Kidney epithelial cell (primary cell): Measurements from ENCODE around the gene PER2. TPM values are rescaled to one million over a fixed set of nuclear protein-coding genes. Genes with fewer than 3 reads are reported as not detected.
"Not testable (repeated sequence)": the region's sequence is repeated elsewhere in the genome, so short reads cannot be mapped to it uniquely, and the experiment has no call there.

Experiments used
- DNase-seq: peaks from one replicate; pipeline ENCODE4 v3.0.0-alpha.2; 2010; ENCODE audit warnings: low read depth
- H3K27me3 ChIP-seq: 2 replicates; pipeline ENCODE4 v1.6.0; 2011; ENCODE audit warnings: low read length; ENCODE audit not compliant: control insufficient read depth, insufficient read depth
- H3K36me3 ChIP-seq: 2 replicates; pipeline ENCODE4 v1.5.1; 2011; ENCODE audit warnings: low read length; ENCODE audit not compliant: control insufficient read depth, insufficient read depth
- H3K4me3 ChIP-seq: 2 replicates; pipeline ENCODE4 v1.5.1; 2011; ENCODE audit warnings: low read depth, mild to moderate bottlenecking, control low read depth, low read length
- total RNA-seq: library from RNA; depleted of rRNA; stranded (reverse); fragments of >200 nt; gene quantifications from 2 replicates; pipeline ENCODE4 v1.2.3, GENCODE V29; 2015
- TF ChIP-seq, protein P1 (sequence below): IDR thresholded peaks from 2 replicates; pipeline ENCODE4 v1.5.1; 2011; ENCODE audit warnings: mild to moderate bottlenecking, moderate library complexity, low read length, control low read depth, inconsistent platforms; ENCODE audit not compliant: insufficient read depth, poor library complexity, severe bottlenecking

PER2 gene
- total RNA-seq, 1 donor from 2014 or later = 3.3 TPM

DNA sequence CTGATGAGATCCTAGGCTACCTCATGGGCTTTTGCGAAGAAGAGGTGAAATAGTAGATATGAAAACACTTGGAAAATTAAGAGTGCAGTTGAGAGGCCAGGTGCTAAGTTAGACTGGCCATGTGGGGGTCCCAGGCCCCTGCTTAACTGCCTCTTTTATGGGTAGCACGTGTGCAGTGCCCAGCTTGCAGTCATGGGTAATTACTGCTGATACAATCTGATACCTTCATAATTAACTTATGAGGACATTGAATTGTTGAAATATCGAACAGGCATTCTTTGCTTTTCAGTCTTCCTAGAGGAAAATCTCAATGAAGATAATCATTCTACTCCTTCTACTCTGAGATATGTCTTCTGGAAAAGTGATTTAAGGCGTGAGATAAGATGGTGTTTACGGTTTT is 43.5 kb upstream of the PER2 start:
- Histone ChIP-seq H3K27me3 (no peaks in the 10 kb centered on the region), H3K36me3 (peaks cover 1% of the 10 kb centered on the region), H3K4me3 (no peak overlapping the region)
- DNase-seq = no peak
- TF ChIP-seq, protein P1, sequence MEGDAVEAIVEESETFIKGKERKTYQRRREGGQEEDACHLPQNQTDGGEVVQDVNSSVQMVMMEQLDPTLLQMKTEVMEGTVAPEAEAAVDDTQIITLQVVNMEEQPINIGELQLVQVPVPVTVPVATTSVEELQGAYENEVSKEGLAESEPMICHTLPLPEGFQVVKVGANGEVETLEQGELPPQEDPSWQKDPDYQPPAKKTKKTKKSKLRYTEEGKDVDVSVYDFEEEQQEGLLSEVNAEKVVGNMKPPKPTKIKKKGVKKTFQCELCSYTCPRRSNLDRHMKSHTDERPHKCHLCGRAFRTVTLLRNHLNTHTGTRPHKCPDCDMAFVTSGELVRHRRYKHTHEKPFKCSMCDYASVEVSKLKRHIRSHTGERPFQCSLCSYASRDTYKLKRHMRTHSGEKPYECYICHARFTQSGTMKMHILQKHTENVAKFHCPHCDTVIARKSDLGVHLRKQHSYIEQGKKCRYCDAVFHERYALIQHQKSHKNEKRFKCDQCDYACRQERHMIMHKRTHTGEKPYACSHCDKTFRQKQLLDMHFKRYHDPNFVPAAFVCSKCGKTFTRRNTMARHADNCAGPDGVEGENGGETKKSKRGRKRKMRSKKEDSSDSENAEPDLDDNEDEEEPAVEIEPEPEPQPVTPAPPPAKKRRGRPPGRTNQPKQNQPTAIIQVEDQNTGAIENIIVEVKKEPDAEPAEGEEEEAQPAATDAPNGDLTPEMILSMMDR = no peak

DNA sequence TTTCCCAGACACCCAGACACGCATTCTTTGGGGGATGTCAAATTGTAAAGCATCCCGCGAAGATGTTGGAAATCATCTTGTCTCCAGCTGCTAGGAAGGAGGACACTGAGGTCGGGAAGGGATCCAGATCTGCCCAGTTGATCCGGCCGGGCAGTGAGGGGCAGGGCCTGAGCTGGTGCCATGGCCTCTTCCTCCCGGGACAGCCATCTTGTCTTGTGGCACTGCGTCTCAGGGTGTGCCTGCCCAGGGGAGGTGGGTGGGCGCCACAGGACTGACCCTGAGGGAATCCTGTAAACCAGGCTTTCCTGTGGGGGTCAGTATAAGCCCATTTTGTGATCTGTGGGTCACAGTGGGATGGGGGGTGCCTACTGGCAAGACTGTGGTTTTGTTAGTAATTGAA is 42.0 kb upstream of the PER2 start:
- H3K27me3 ChIP-seq = no peaks in the 10 kb centered on the region
- peaks cover 1% of the 10 kb centered on the region for H3K36me3 ChIP-seq
- no peak overlapping the region for H3K4me3 ChIP-seq
- TF ChIP-seq, protein P1 = no peak
- no peak for DNase-seq

DNA sequence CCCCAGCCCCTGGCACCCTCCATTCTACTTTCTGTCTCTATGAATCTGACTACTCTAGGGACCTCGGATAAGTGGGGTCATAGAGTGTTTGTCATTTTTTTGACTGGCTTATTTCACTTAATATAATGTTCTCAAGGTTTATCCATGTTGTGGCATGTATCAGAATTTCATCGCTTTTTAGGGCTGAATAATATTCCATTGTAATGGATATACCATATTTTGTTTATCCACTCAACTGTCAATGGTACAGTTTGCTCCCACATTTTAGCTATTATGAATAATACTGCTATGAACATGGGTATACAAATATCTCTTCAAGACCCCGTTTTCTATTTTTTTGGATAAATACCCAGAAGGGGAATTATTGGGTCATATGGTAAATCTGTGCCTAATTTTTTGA is 39.3 kb upstream of the PER2 start:
- no peak for DNase-seq
- H3K27me3 ChIP-seq = no peaks in the 10 kb centered on the region
- peaks cover 1% of the 10 kb centered on the region for H3K36me3 ChIP-seq
- H3K4me3 ChIP-seq = no peak overlapping the region
- TF ChIP-seq, protein P1 = no peak

DNA sequence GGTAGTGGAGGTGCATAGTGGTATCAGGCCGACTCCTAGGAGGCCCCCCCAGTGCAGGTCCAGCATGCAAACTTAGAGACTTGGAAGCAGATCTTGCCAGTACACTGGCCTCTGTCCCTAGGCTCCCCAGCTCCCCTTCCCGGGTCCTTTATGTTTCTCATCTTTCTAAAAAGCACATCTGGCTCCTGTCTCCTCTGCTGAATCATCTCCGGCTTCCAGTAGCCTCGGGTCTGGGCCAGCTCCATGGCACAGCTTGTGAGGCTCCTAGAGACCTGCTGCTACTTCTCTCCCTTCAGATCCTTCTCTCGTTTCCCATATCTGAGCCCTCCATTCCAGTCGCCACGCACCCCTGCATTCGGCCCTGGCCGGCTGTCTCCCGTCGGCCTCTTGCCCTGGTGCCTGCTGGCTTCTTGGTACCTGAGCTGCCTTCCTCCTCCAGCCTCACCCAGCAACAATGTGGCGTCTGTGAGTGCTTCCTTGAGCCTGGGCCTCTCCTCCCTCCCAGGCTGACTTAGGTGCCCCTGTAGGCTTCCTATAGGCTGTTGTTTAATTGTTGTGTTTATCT is 38.5 kb upstream of the PER2 start:
- no peak for DNase-seq
- Histone ChIP-seq H3K4me3 (no peak overlapping the region), H3K36me3 (peaks cover 1% of the 10 kb centered on the region), H3K27me3 (no peaks in the 10 kb centered on the region)
- TF ChIP-seq, protein P1 = no peak

DNA sequence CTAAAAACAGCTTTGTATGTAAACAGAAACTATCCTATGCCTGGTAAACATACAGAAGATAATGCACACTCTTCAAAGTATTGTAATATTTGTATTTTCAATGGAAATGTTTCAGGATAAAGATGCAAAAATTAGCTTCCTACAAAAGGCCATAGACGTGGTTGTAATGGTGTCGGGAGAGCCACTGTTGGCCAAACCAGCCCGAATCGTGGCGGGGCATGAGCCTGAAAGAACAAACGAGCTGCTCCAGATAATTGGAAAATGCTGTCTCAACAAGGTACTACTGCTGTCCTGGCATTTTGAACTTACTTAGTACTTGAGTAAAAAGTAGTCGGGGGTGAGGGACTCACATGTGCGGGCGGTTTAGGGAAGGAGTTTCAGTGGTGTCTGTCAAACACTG is 37.3 kb upstream of the PER2 start:
- Histone ChIP-seq H3K36me3 (no peaks in the 10 kb centered on the region), H3K4me3 (no peak overlapping the region), H3K27me3 (no peaks in the 10 kb centered on the region)
- TF ChIP-seq, protein P1 = no peak
- DNase-seq = no peak

DNA sequence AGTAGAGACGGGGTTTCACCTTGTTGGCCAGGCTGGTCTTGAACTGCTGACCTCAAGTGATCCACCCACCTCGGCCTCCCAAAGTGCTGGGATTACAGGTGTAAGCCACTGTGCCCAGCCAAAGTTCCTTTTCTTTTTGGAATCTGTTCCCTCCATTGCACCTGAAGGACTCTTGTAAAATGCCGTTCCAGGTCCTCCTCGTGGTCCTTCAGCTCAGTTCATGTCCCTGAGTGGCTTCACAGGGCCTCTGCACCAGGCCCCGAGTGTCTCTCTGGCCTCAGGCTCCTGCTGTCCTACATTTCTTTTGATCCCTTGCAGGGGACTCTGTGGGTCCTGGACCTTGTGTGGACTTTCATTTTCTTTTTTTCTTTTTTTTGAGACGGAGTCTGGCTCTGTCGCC is 35.8 kb upstream of the PER2 start:
- not testable (repeated sequence) for H3K4me3 ChIP-seq, H3K27me3 ChIP-seq, DNase-seq, H3K36me3 ChIP-seq
